HEK293 (cell line): Measurements from ENCODE around the gene EIF2D.

ENCODE experiments used
- BCL11A ChIP-seq: fragments of 450-650 bp; formaldehyde crosslinking; IDR thresholded peaks from 2 replicates; pipeline ENCODE4 v1.5.1; 2016; ENCODE audit warnings: low read depth, missing biosample characterization, missing genetic modification characterization
- CTCF ChIP-seq: fragments of 450-650 bp; formaldehyde crosslinking; IDR thresholded peaks from 2 replicates; pipeline ENCODE4 v1.5.1; 2016; ENCODE audit warnings: missing biosample characterization, missing genetic modification characterization
- ELK4 ChIP-seq: IDR thresholded peaks from 2 replicates; pipeline ENCODE4 v1.6.1; 2011; ENCODE audit warnings: mild to moderate bottlenecking, low read depth, low read length, borderline replicate concordance
- HOXA7 ChIP-seq: sonication (generic); formaldehyde crosslinking; IDR thresholded peaks from 2 replicates; pipeline ENCODE4 v1.8.1; 2022; ENCODE audit warnings: missing genetic modification reagents, borderline replicate concordance
- PRDM10 ChIP-seq: fragments of 450-650 bp; formaldehyde crosslinking; IDR thresholded peaks from 2 replicates; pipeline ENCODE4 v1.5.1; 2016; ENCODE audit warnings: missing biosample characterization, missing genetic modification characterization
- YY1 ChIP-seq: fragments of 450-650 bp; formaldehyde crosslinking; IDR thresholded peaks from 2 replicates; pipeline ENCODE4 v1.5.1; 2018; ENCODE audit warnings: missing biosample characterization, missing genetic modification characterization
- ZBTB44 ChIP-seq: fragments of 450-650 bp; IDR thresholded peaks from 2 replicates; pipeline ENCODE4 v1.5.1; 2018; ENCODE audit warnings: missing biosample characterization, mild to moderate bottlenecking, missing genetic modification characterization
- ZFP3 ChIP-seq: fragments of 450-650 bp; formaldehyde crosslinking; IDR thresholded peaks from 2 replicates; pipeline ENCODE4 v1.5.1; 2016; ENCODE audit warnings: low read depth, missing biosample characterization, missing genetic modification characterization
- ZNF121 ChIP-seq: fragments of 450-650 bp; formaldehyde crosslinking; IDR thresholded peaks from 2 replicates; pipeline ENCODE4 v1.5.1; 2016; ENCODE audit warnings: missing biosample characterization, missing genetic modification characterization
- ZNF140 ChIP-seq: fragments of 450-650 bp; formaldehyde crosslinking; IDR thresholded peaks from 2 replicates; pipeline ENCODE4 v1.5.1; 2016; ENCODE audit warnings: missing biosample characterization, missing genetic modification characterization
- ZNF18 ChIP-seq: fragments of 450-650 bp; formaldehyde crosslinking; IDR thresholded peaks from 2 replicates; pipeline ENCODE4 v1.5.1; 2016; ENCODE audit warnings: missing biosample characterization, missing genetic modification characterization
- ZNF274 ChIP-seq, 2 experiments: fragments of 200-500 bp in 1 of 2; fragments of 450-650 bp in 1 of 2; sonication (Bioruptor generic) in 1 of 2; formaldehyde crosslinking in 1 of 2; IDR thresholded peaks; 2 replicates each; pipeline versions ENCODE4 v1.5.1 to v1.6.1; 2014 to 2016; ENCODE audit warnings: borderline replicate concordance in 1 of 2, inconsistent platforms in 1 of 2, low read length in 1 of 2, missing biosample characterization in 1 of 2, missing genetic modification characterization in 1 of 2
- ZNF324 ChIP-seq: fragments of 450-650 bp; formaldehyde crosslinking; IDR thresholded peaks from 2 replicates; pipeline ENCODE4 v1.5.1; 2016; ENCODE audit warnings: missing biosample characterization, missing genetic modification characterization
- ZNF639 ChIP-seq: fragments of 450-650 bp; formaldehyde crosslinking; IDR thresholded peaks from 2 replicates; pipeline ENCODE4 v1.5.1; 2016; ENCODE audit warnings: missing biosample characterization, missing genetic modification characterization

- TF ChIP-seq CTCF (peak; percentile 79), ZNF639 (tag by site-specific recombination) (no peak), PRDM10 (no peak), ZFP3 (no peak), ZNF121 (tag by site-specific recombination) (no peak), ZNF324 (tag by site-specific recombination) (no peak), ZNF140 (no peak), ZNF18 (tag by site-specific recombination) (no peak), ELK4 (no peak), BCL11A (no peak), YY1 (tag by site-specific recombination) (no peak), HOXA7 (CRISPR knock-in tag) (no peak), ZNF274 (IDR thresholded peaks at IDR 0.05; ENCODE audit: low read length) (no peak), ZNF274 (tag by site-specific recombination; IDR thresholded peaks at IDR 0.05; ENCODE audit: borderline replicate concordance) (no peak), ZBTB44 (tag by site-specific recombination) (no peak)
Observed at GRCh38 chr1:206583707-206584648, 28.3 kb downstream of the EIF2D start.
